Liver (tissue), 9 donors: Measurements from ENCODE around the gene PPL. TPM values are rescaled to one million over a fixed set of nuclear protein-coding genes. Genes with fewer than 3 reads are reported as not detected.

Experiments used
- DNase-seq: peaks from one replicate; pipeline ENCODE4 v3.0.0-alpha.2; 2017; ENCODE audit warnings: low spot score
- H3K27ac ChIP-seq, 2 donors: one replicate each; pipeline ENCODE4 v1.7.0; 2013; ENCODE audit warnings: inconsistent platforms in 2 of 2, low read length in 2 of 2, control low read depth in 1 of 2, low read depth in 1 of 2, mild to moderate bottlenecking in 1 of 2
- H3K27me3 ChIP-seq, 4 donors: one replicate each; pipeline versions ENCODE4 v1.6.1 to v1.7.0; 2013; ENCODE audit warnings: low read length in 3 of 4, inconsistent platforms in 1 of 4, mild to moderate bottlenecking in 1 of 4, moderate library complexity in 1 of 4; ENCODE audit not compliant: control insufficient read depth in 4 of 4, insufficient read depth in 4 of 4
- H3K36me3 ChIP-seq, 4 donors: one replicate each; pipeline versions ENCODE4 v1.6.1 to v1.7.0; 2013; ENCODE audit warnings: low read length in 3 of 4, mild to moderate bottlenecking in 3 of 4, low read depth in 1 of 4, moderate library complexity in 1 of 4; ENCODE audit not compliant: control insufficient read depth in 4 of 4, insufficient read depth in 3 of 4
- H3K4me1 ChIP-seq, 4 donors: one replicate each; pipeline versions ENCODE4 v1.6.1 to v1.7.0; 2013; ENCODE audit warnings: low read length in 3 of 4, mild to moderate bottlenecking in 3 of 4, moderate library complexity in 1 of 4; ENCODE audit not compliant: control insufficient read depth in 4 of 4, insufficient read depth in 4 of 4
- H3K4me3 ChIP-seq, 3 donors: one replicate each; pipeline versions ENCODE4 v1.6.1 to v1.7.0; 2013; ENCODE audit warnings: low read length in 3 of 3, control low read depth in 1 of 3, low read depth in 1 of 3, mild to moderate bottlenecking in 1 of 3
- H3K9ac ChIP-seq, 2 donors: one replicate each; pipeline ENCODE4 v1.7.0; 2013; ENCODE audit warnings: low read length in 2 of 2, mild to moderate bottlenecking in 2 of 2, moderate library complexity in 2 of 2, control low read depth in 1 of 2, low read depth in 1 of 2
- H3K9me3 ChIP-seq, 4 donors: one replicate each; pipeline versions ENCODE4 v1.6.1 to v1.7.0; 2013; ENCODE audit warnings: low read length in 3 of 4; ENCODE audit not compliant: control insufficient read depth in 4 of 4
- EGR1 ChIP-seq, 2 donors: IDR thresholded peaks; 2 replicates each; pipeline ENCODE4 v1.6.1; 2016 to 2018; ENCODE audit warnings: antibody characterized with exemption in 2 of 2, low read depth in 2 of 2
- FOXA1 ChIP-seq: IDR thresholded peaks from 2 replicates; pipeline ENCODE4 v1.6.1; 2016; ENCODE audit warnings: antibody characterized with exemption
- FOXA2 ChIP-seq: IDR thresholded peaks from 2 replicates; pipeline ENCODE4 v1.6.1; 2016; ENCODE audit warnings: antibody characterized with exemption
- GABPA ChIP-seq, 2 donors: IDR thresholded peaks in 1 of 2; conservative IDR thresholded peaks in 1 of 2; 2 replicates each; pipeline ENCODE4 v1.6.1; 2016; ENCODE audit warnings: antibody characterized with exemption in 2 of 2, mild to moderate bottlenecking in 1 of 2, moderate library complexity in 1 of 2
- HNF4A ChIP-seq, 2 donors: conservative IDR thresholded peaks; 2 replicates each; pipeline ENCODE4 v1.6.1; 2016; ENCODE audit warnings: antibody characterized with exemption in 2 of 2, mild to moderate bottlenecking in 2 of 2
- HNF4G ChIP-seq: IDR thresholded peaks from 2 replicates; pipeline ENCODE4 v1.6.1; 2016; ENCODE audit warnings: antibody characterized with exemption
- JUND ChIP-seq, 2 donors: IDR thresholded peaks; 2 replicates each; pipeline ENCODE4 v1.6.1; 2016; ENCODE audit warnings: antibody characterized with exemption in 2 of 2
- NR2F2 ChIP-seq: IDR thresholded peaks from 2 replicates; pipeline ENCODE4 v1.6.1; 2016; ENCODE audit warnings: antibody characterized with exemption
- RAD21 ChIP-seq, 2 donors: IDR thresholded peaks; 2 replicates each; pipeline ENCODE4 v1.6.1; 2016; ENCODE audit warnings: antibody characterized with exemption in 2 of 2, mild to moderate bottlenecking in 2 of 2
- RXRA ChIP-seq, 2 donors: IDR thresholded peaks; 2 replicates each; pipeline ENCODE4 v1.6.1; 2017 to 2018; ENCODE audit warnings: antibody characterized with exemption in 2 of 2, mild to moderate bottlenecking in 1 of 2
- SP1 ChIP-seq: IDR thresholded peaks from 2 replicates; pipeline ENCODE4 v1.6.1; 2018; ENCODE audit warnings: antibody characterized with exemption, mild to moderate bottlenecking
- TAF1 ChIP-seq: conservative IDR thresholded peaks from 2 replicates; pipeline ENCODE4 v1.6.1; 2016; ENCODE audit warnings: antibody characterized with exemption, mild to moderate bottlenecking
- YY1 ChIP-seq: IDR thresholded peaks from 2 replicates; pipeline ENCODE4 v1.6.1; 2016; ENCODE audit warnings: antibody characterized with exemption, mild to moderate bottlenecking
- WGBS: extraction: QIAGEN DNeasy Blood & Tissue Kit; methylation state at CpG from one replicate; pipeline ENCODE4 v1.1.7; 2013; 5-methylcytosine and 5-hydroxymethylcytosine counted together
- polyA plus RNA-seq, 2 donors: library from polyadenylated mRNA; stranded (reverse) in 1 of 2; unstranded in 1 of 2; fragments of 200-250 nt in 1 of 2; fragments of >200 nt in 1 of 2; fragmentation: Nextera tagmentation in 1 of 2; extraction: Ambion mirVana in 1 of 2; gene quantifications; one replicate each; pipeline versions ENCODE4 v1.2.1 to v1.2.3, GENCODE V29; 2013 to 2015
- total RNA-seq, 2 donors: library from RNA; depleted of rRNA; stranded (reverse); fragments of >200 nt; gene quantifications; one replicate each; pipeline ENCODE4 v1.2.3, GENCODE V29; 2014
- TF ChIP-seq, protein P1 (sequence below): IDR thresholded peaks from 2 replicates; pipeline ENCODE4 v1.6.1; 2016; ENCODE audit warnings: antibody characterized with exemption, mild to moderate bottlenecking
- TF ChIP-seq, protein P2 (sequence below): IDR thresholded peaks from 2 replicates; pipeline ENCODE4 v1.6.1; 2016; ENCODE audit warnings: antibody characterized with exemption
- TF ChIP-seq, protein P3 (sequence below): IDR thresholded peaks from 2 replicates; pipeline ENCODE4 v1.6.1; 2016; ENCODE audit warnings: antibody characterized with exemption
- TF ChIP-seq, protein P4 (sequence below): IDR thresholded peaks from 2 replicates; pipeline ENCODE4 v1.6.1; 2016; ENCODE audit warnings: antibody characterized with exemption
- donor health status: healthy.
- donor health status: healthy.
- donor health status: healthy.
- donor health status: healthy.
- donor health status: healthy.

Gene PPL
- total and polyA plus RNA-seq, 4 donors: 2.1 to 26.0 (median 6.1) TPM

DNA sequence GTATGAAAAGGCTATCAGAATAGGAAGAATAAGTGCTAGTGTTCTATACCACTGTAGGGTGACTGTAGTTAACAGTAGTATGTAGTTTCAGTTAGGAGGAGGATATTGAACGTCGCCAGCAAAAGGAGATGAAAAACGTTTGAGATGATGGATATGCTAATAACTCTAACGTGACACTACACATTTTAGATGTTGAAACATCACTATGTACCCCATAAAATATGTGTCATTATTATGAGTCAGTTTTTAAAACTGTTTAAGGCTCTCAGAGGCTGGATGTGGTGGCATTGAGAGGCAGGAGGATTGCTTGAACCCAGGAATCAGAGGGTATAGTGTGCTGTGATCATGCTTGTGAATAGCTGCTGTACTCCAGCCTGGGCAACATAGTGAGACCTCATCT lies 57.9 kb downstream of the PPL start:
- TF ChIP-seq, protein P1, sequence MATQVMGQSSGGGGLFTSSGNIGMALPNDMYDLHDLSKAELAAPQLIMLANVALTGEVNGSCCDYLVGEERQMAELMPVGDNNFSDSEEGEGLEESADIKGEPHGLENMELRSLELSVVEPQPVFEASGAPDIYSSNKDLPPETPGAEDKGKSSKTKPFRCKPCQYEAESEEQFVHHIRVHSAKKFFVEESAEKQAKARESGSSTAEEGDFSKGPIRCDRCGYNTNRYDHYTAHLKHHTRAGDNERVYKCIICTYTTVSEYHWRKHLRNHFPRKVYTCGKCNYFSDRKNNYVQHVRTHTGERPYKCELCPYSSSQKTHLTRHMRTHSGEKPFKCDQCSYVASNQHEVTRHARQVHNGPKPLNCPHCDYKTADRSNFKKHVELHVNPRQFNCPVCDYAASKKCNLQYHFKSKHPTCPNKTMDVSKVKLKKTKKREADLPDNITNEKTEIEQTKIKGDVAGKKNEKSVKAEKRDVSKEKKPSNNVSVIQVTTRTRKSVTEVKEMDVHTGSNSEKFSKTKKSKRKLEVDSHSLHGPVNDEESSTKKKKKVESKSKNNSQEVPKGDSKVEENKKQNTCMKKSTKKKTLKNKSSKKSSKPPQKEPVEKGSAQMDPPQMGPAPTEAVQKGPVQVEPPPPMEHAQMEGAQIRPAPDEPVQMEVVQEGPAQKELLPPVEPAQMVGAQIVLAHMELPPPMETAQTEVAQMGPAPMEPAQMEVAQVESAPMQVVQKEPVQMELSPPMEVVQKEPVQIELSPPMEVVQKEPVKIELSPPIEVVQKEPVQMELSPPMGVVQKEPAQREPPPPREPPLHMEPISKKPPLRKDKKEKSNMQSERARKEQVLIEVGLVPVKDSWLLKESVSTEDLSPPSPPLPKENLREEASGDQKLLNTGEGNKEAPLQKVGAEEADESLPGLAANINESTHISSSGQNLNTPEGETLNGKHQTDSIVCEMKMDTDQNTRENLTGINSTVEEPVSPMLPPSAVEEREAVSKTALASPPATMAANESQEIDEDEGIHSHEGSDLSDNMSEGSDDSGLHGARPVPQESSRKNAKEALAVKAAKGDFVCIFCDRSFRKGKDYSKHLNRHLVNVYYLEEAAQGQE: no peak
- TF ChIP-seq, protein P2, sequence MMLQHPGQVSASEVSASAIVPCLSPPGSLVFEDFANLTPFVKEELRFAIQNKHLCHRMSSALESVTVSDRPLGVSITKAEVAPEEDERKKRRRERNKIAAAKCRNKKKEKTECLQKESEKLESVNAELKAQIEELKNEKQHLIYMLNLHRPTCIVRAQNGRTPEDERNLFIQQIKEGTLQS: no peak
- TF ChIP-seq EGR1 (IDR thresholded peaks at IDR 0.05; ENCODE audit: low read depth in 2 of 2): no peak
- TF ChIP-seq JUND (IDR thresholded peaks at IDR 0.05): no peak
- no peak for TF ChIP-seq GABPA (IDR thresholded peaks at IDR 0.05 in 1 of 2, conservative IDR thresholded peaks at IDR 0.05 in 1 of 2)
- TF ChIP-seq SP1: no peak
- no peak for TF ChIP-seq FOXA1
- TF ChIP-seq YY1: no peak
- TF ChIP-seq, protein P3, sequence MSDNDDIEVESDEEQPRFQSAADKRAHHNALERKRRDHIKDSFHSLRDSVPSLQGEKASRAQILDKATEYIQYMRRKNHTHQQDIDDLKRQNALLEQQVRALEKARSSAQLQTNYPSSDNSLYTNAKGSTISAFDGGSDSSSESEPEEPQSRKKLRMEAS: no peak
- no peak for TF ChIP-seq HNF4G
- peaks cover 24 to 91% (median 68%) of the 10 kb centered on the region in 4 donors for H3K36me3 ChIP-seq

DNA sequence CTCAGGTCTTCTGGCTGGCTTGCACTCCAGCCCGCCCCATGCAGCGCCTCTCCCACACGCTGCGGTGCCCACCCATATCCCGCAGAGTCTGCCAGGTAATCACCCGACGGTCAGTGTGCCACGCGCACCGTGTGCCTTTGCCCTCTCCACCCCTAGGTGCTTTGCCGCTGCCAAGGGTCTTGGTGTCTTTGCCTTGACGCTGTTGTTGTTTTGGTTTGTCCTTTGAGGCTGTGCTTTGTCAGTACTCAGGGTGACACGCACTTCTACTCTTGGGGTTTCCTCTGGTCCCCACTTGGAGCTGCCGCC lies 59.6 kb downstream of the PPL start:
- Histone ChIP-seq H3K4me3 (no peak overlapping the region), H3K9ac (no peak overlapping the region), H3K27ac (no peak overlapping the region), H3K36me3 (peaks cover 20 to 89% (median 68%) of the 10 kb centered on the region in 4 donors), H3K27me3 (no peaks in the 10 kb centered on the region), H3K9me3 (no peaks in the 10 kb centered on the region), H3K4me1 (peaks cover 0 to 1% (median 0%) of the 10 kb centered on the region in 4 donors)
- no peak for DNase-seq
- no peak for TF ChIP-seq FOXA2
- TF ChIP-seq SP1: no peak
- WGBS: 90% methylated on average over 14 of the region's 14 CpGs

More for the DNA sequence above, 57.9 kb downstream of the PPL start:
- no peaks in the 10 kb centered on the region for H3K9me3 ChIP-seq
- H3K9ac ChIP-seq: no peak overlapping the region
- no peak overlapping the region for H3K4me3 ChIP-seq
- 73% methylated on average over 4 of the region's 4 CpGs for WGBS
- DNase-seq: no peak
- no peak overlapping the region for H3K27ac ChIP-seq
- H3K4me1 ChIP-seq: peaks cover 0 to 8% (median 5%) of the 10 kb centered on the region in 4 donors
- no peaks in the 10 kb centered on the region for H3K27me3 ChIP-seq

DNA sequence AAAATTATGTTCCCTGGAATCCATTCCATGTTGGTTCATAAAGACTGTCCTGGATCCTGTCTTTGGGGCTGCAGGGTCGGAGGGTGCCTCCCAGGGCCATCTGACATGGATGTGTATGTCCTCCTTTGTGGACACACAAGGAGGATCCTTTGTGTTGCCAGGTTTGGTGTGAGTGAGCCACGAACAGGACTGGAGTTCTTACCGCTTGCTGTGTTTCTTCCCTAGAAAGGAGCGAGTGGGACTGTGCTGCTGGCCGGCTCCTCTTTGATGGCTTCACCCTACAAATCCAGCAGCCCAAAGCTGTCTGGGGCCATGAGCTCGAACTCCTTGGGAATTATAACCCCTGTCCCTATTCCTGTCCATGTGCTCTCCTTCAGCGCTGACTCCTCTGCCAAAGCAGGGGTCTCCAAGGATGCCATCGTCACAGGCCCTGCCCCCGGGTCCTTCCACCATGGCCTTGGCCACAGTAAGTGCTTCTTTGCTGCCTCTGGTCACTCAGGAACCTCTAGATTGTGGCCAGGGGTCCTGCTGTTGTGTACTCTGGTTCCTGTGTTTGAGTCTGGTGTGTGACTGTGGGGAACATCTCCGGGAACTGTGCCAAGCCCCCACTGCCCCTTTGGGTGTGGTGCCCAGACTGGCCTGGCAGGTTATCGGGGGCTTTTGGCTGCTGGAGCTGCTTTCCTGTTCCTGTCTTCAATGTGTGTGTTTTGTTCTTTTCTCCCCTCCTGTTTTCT lies 60.1 kb downstream of the PPL start:
- Histone ChIP-seq H3K9ac (no peak overlapping the region), H3K9me3 (no peaks in the 10 kb centered on the region), H3K27ac (no peak overlapping the region), H3K4me3 (no peak overlapping the region), H3K36me3 (peaks cover 21 to 90% (median 68%) of the 10 kb centered on the region in 4 donors), H3K4me1 (no peaks in the 10 kb centered on the region), H3K27me3 (no peaks in the 10 kb centered on the region)
- WGBS: 91% methylated on average over 11 of the region's 11 CpGs
- DNase-seq: no peak
- TF ChIP-seq RXRA (IDR thresholded peaks at IDR 0.05): no peak
- TF ChIP-seq SP1: no peak
- no peak for TF ChIP-seq JUND (IDR thresholded peaks at IDR 0.05)
- no peak for TF ChIP-seq FOXA2
- no peak for TF ChIP-seq YY1
- TF ChIP-seq, protein P4, sequence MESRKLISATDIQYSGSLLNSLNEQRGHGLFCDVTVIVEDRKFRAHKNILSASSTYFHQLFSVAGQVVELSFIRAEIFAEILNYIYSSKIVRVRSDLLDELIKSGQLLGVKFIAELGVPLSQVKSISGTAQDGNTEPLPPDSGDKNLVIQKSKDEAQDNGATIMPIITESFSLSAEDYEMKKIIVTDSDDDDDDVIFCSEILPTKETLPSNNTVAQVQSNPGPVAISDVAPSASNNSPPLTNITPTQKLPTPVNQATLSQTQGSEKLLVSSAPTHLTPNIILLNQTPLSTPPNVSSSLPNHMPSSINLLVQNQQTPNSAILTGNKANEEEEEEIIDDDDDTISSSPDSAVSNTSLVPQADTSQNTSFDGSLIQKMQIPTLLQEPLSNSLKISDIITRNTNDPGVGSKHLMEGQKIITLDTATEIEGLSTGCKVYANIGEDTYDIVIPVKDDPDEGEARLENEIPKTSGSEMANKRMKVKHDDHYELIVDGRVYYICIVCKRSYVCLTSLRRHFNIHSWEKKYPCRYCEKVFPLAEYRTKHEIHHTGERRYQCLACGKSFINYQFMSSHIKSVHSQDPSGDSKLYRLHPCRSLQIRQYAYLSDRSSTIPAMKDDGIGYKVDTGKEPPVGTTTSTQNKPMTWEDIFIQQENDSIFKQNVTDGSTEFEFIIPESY: no peak
- TF ChIP-seq, protein P2: no peak
- TF ChIP-seq TAF1: no peak
- no peak for TF ChIP-seq GABPA (IDR thresholded peaks at IDR 0.05 in 1 of 2, conservative IDR thresholded peaks at IDR 0.05 in 1 of 2)
- no peak for TF ChIP-seq NR2F2
- no peak for TF ChIP-seq HNF4G
- no peak for TF ChIP-seq EGR1 (IDR thresholded peaks at IDR 0.05; ENCODE audit: low read depth in 2 of 2)
- TF ChIP-seq, protein P1: no peak
- no peak for TF ChIP-seq HNF4A (conservative IDR thresholded peaks at IDR 0.05)
- no peak for TF ChIP-seq FOXA1
- TF ChIP-seq RAD21 (IDR thresholded peaks at IDR 0.05): no peak
